ENCODE results near the gene SORD. TPM values are rescaled to one million over a fixed set of nuclear protein-coding genes. Genes with fewer than 3 reads are reported as not detected.
"Not testable (repeated sequence)": the region's sequence is repeated elsewhere in the genome, so short reads cannot be mapped to it uniquely, and the experiment has no call there.

Gene SORD
- polyA plus RNA-seq (2012; ENCODE audit: missing spikeins), result 53.1 TPM

DNA sequence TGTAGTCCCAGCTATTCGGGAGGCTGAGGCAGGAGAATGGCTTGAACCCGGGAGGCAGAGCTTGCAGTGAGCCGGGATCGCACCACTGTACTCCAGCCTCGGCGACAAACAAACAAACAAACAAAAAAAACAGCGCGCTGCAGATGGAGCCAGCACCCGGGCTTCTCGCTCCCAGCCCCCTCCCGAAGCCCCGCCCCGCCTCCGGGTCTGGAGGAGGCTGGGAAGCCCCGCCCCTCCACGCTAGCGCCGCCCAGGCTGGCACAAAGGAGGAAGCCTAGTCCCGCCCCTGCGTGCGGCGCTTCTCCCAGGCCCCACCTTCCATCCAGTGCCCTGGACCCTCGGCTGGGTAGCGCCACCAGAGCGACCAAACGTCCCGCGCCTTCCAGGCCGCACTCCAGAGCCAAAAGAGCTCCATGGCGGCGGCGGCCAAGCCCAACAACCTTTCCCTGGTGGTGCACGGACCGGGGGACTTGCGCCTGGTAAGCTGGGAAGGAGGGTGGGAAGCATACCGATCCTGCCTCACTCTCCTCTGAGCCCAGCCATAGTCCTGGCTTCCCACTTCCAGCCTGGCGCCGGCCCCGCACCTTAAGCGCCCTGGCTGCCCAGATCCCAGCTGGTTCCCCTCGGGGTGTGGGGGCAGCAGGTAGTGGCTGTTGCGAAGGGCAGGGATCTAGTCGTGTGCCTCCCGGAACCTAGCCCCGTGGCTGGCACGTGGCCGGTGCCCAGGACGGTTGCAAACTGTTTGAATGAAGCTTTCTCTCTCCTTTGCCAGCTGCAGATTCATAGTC lies at the start of gene SORD:
Gene SORD (plus strand): TSS at position 325 of the 788 bp plus-strand sequence. CDS start 89 bp downstream, at position 414.
- TF ChIP-seq TAF1 (IDR thresholded peaks at IDR 0.05; ENCODE audit: borderline replicate concordance, low read depth, low read length) (no peak), POLR2A (IDR thresholded peaks at IDR 0.05; ENCODE audit: low read depth, low read length) (peak; percentile 58; the same call in 1 of the 2 replicates), POLR2AphosphoS5 (IDR thresholded peaks at IDR 0.05; ENCODE audit: low read depth, low read length) (peak; percentile 51; the same call in 1 of the 2 replicates)
- DNase-seq (ENCODE audit: insufficient read length) (peak; percentile 96), FAIRE-seq (peak; percentile 68)

DNA sequence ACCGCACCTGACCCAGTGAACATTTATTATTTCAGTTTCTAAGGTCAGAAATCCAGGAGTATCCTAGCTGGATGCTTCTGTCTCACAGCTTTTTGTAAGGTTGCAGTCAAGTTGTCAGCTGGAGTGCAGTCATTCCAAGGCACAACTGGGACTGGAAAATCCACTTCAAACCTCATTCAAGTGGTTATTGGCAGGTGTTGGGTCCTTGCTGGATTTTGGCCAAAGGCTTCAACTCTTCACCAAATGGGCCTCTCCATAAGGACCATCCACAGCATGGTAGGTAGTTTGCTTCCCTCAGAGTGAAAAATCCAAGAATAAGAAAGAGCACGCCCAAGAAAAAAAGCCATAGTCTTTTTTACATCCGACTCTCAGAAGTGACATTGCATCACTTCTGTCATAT lies 46.8 kb upstream of the SORD start:
- not testable (repeated sequence) for DNase-seq (ENCODE audit: insufficient read length)
- peak; percentile 27 for FAIRE-seq

DNA sequence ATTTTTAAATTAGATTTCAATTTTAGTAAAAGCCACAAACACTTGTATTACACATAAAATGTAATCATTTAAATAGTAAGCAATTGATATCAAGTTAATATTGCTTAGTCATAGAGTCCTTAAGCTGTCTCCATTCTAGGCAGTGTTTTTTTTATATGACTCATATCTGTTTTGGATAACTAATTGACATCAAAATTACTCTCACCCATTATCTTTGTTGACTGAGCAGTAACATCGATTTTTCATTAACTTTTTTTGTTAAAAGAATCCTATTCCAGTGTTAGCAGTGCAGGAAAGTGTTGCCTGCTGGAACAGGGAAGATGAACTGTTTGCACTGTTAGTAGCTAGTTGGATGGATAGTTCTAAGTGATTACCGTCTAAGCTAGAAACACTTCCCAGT lies 45.2 kb upstream of the SORD start:
- not testable (repeated sequence) for DNase-seq (ENCODE audit: insufficient read length)
- peak; percentile 24 for FAIRE-seq

DNA sequence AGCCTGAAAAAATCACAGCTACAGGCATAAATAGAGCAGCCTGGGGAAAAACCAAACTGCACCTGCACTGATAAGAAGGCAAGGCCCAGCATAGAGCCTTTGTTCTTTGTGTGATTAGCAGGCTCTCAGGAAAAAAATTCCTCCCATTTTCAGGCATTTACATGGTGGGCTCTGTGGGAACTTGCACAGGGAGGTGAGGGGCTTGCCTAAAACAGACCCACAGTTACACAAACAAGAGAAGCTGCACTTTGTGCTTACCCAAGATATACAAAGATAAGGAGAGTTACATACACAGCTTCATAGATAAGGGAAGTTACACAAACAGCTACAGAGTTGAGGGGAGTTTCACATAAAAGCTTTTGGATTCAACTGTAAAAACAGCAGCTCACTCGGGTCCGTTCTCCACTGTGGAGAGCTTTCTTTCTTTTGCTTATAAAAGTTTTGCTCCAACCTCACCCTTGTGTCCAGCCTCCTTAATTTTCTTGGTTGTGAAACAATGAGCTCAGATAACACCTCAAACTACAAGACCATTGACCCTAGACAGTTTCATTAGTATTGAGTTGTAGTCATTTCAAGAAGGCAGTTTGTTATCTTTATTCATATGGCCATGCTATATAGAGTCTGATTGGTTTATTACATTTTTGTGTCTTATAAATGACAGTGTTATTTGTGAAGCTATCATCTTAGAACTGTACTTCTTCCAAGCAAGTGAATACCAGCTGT lies 43.2 kb upstream of the SORD start:
- FAIRE-seq, result peak; percentile 90
- not testable (repeated sequence) for DNase-seq (ENCODE audit: insufficient read length)

- FAIRE-seq, result not testable (repeated sequence)
Measured at GRCh38 chr15:44984144-44984543, 38.9 kb upstream of the SORD start.

DNA sequence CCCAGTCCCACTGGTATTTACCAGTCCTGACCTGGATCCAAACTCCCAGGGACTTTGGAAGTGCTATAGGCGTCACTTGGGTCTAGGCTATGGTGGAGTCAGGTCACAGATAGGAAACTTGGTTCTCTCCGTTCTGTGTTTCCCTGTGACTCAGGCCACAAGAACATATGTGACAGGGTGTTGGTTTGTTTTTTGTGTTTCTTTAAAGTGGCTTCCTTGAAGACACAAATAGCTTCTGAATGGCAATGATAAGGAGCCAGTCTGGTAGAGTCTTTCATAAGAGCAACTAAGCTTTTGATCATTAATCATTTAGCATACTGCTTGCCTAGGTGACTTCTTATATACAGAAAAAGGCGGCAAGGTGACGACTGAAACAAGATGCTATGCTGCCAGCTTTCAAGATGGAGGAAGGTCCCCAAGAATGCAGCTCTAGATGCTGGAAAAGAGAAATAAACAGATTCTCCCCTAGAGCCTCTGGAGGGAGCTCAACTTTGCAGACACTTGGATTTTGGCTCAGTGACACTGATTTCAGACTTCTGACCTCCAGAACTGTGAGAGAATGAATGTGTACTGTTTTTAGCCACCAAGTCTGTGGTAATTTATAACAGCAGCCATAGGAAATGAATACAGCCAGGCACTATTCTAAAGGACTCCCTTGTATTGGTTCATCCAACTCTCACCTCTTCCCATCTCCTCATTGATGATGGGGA lies 36.5 kb upstream of the SORD start:
- not testable (repeated sequence) for FAIRE-seq; DNase-seq (ENCODE audit: insufficient read length)

More at GRCh38 chr15:44984144-44984543, 38.9 kb upstream of the SORD start:
- not testable (repeated sequence) for DNase-seq (ENCODE audit: insufficient read length)

DNA sequence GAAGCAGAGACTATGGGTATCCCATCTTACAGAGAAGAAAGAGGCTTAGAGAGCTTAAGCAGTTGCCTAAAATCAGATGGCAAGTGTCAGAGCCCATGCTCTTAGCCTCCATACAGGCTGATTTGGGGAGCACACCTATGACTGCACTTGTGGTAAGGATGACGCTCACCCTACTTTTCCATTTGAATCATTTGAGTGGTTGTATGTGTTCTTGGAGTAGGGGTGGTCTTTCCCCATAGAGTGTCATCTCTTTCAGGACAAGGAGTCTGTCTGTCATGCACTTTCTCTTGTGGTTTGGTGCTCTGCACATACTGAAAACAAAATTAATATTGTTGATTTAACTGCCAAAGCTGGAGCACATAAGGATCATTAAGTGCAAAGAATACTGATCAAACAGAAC lies 35.3 kb upstream of the SORD start:
- DNase-seq (ENCODE audit: insufficient read length), result not testable (repeated sequence)
- FAIRE-seq, result peak; percentile 74

DNA sequence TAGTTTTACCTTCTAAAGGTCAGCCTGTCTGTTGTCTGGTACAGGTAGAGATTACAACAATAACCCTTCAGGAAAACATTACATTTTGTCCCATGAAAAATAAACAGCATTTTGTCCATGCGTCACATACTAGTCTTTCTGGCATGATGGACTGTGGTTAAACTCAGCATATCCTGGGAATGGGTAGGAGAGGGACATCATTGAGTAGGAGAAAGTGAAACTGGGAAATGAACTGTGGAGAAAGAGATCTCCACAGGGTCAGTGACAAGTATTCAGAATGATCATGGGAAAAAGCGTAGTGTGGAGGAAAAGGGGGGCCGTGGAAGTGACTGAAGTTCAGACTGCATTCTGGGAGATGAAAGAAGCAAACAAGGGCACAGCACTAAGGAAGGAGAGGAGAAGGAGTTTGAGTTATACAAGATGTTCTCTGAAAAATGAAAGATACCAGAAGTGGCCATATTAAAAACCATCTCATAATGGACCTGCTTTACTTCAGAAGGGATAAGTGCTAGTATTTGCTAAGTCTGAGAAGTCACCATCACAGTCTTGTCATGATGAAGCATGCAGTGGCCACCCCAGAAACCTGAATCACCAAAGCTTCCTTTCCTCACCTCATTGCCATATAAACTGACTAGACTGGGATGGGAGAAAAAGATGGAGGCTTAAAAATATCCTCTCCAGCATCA lies 34.7 kb upstream of the SORD start:
- DNase-seq (ENCODE audit: insufficient read length), result not testable (repeated sequence)
- peak; percentile 61 for FAIRE-seq

GRCh38 chr15:44988870-44989219 lies 34.1 kb upstream of the SORD start:
- DNase-seq (ENCODE audit: insufficient read length), result not testable (repeated sequence)

GRCh38 chr15:44997632-44998031 lies 25.4 kb upstream of the SORD start:
- not testable (repeated sequence) for DNase-seq (ENCODE audit: insufficient read length); FAIRE-seq

More at GRCh38 chr15:44988870-44989219, 34.1 kb upstream of the SORD start:
- not testable (repeated sequence) for FAIRE-seq

GRCh38 chr15:44999105-44999504 lies 23.9 kb upstream of the SORD start:
- TF ChIP-seq POLR2A (IDR thresholded peaks at IDR 0.05; ENCODE audit: low read depth, low read length) (no peak), TAF1 (IDR thresholded peaks at IDR 0.05; ENCODE audit: borderline replicate concordance, low read depth, low read length) (no peak), POLR2AphosphoS5 (IDR thresholded peaks at IDR 0.05; ENCODE audit: low read depth, low read length) (no peak)
- no peak for DNase-seq (ENCODE audit: insufficient read length)
- FAIRE-seq, result no peak

GRCh38 chr15:45001180-45001579 lies 21.8 kb upstream of the SORD start:
- not testable (repeated sequence) for FAIRE-seq; DNase-seq (ENCODE audit: insufficient read length)

DNA sequence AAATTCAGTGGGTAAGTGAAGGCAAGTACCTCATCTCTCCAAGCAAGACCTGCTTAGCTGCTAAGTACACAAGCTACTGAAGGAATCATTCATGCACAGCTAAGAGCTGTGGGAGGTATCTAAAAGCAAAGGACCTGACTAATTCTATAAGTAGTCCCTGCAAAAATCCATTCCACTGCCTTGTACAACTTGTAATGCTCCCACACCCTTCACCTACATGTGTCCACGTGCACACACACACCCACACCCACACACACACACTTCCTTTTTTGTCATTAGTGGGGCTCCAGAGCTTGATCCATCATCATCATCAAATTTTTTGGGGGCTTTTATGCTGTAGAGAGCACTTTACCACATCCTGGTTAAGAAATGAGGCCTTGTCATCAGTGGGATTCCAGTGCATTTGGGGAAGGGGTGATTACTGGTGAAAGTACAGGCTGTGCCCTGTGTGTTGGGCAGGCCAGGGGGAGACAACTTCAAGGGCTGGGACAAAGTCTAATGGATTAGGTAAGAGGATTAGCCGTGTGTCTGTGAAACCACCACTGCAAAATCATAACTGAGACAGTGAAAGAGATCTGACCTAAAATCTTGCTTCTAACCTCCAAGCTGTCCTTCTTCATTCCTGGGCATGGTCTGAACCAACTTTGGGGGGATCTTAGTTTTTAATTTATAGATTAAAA lies 19.1 kb upstream of the SORD start:
- not testable (repeated sequence) for FAIRE-seq; DNase-seq (ENCODE audit: insufficient read length)

DNA sequence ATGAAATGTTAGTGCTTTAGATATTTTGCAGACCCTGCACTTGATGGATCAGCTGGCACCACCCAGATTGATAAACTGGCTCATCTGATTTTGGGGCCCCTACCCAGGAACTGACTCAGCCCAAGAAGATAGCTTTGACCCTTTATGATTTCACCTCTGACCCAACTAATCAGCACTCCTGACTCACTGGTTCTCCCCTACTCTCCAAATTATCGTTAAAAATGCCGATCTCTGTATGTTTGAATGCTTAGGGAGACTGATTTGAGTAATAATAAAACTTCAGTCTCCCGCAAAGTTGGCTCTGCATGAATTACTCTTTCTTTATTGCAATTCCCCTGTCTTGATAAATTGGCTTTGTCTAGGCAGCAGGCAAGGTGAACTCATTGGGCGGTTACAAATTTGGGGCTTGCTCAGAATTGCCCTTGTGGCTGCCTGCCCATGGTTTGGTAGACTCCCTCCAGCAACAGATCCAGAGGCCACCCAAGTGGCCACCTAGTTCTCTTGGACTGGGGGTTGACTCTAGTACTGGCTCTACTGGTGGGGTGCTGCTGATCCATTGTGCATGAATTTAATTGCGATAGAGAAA lies 18.3 kb upstream of the SORD start:
- DNase-seq (ENCODE audit: insufficient read length); FAIRE-seq: not testable (repeated sequence)

All from GM12892 (cell line).